ENCODE results near the gene PTPN4.

PTPN4 gene

GRCh38 chr2:119760237-119760955 lies 674 bp downstream of the PTPN4 start:
- TF ChIP-seq CTCF (IDR thresholded peaks at IDR 0.05; ENCODE audit: insufficient read depth, missing control alignments) = no peak
- no peak for FAIRE-seq
- no peak for DNase-seq (ENCODE audit: insufficient read length, low spot score)

GRCh38 chr2:119760956-119761275 lies 1.2 kb downstream of the PTPN4 start:
- FAIRE-seq (no peak), DNase-seq (ENCODE audit: insufficient read length, low spot score) (no peak)

GRCh38 chr2:119764832-119765231 lies 5.1 kb downstream of the PTPN4 start:
- FAIRE-seq = no peak
- DNase-seq (ENCODE audit: insufficient read length, low spot score) = no peak

More at GRCh38 chr2:119760956-119761275, 1.2 kb downstream of the PTPN4 start:
- no peak for TF ChIP-seq CTCF (IDR thresholded peaks at IDR 0.05; ENCODE audit: insufficient read depth, missing control alignments)

GRCh38 chr2:119765433-119766002 lies 5.8 kb downstream of the PTPN4 start:
- DNase-seq (ENCODE audit: insufficient read length, low spot score) (no peak), FAIRE-seq (no peak)
- no peak for TF ChIP-seq CTCF (IDR thresholded peaks at IDR 0.05; ENCODE audit: insufficient read depth, missing control alignments)

More at GRCh38 chr2:119764832-119765231, 5.1 kb downstream of the PTPN4 start:
- TF ChIP-seq CTCF (IDR thresholded peaks at IDR 0.05; ENCODE audit: insufficient read depth, missing control alignments) = no peak

GRCh38 chr2:119766944-119767343 lies 7.2 kb downstream of the PTPN4 start:
- no peak for TF ChIP-seq CTCF (IDR thresholded peaks at IDR 0.05; ENCODE audit: insufficient read depth, missing control alignments)
- FAIRE-seq (no peak), DNase-seq (ENCODE audit: insufficient read length, low spot score) (no peak)

- DNase-seq (ENCODE audit: insufficient read length, low spot score) (no peak), FAIRE-seq (no peak)
- TF ChIP-seq CTCF (IDR thresholded peaks at IDR 0.05; ENCODE audit: insufficient read depth, missing control alignments) = no peak
Observed at GRCh38 chr2:119768742-119769141, 9.0 kb downstream of the PTPN4 start.

- DNase-seq (ENCODE audit: insufficient read length, low spot score) (no peak), FAIRE-seq (no peak)
- no peak for TF ChIP-seq CTCF (IDR thresholded peaks at IDR 0.05; ENCODE audit: insufficient read depth, missing control alignments)
Observed at GRCh38 chr2:119769645-119770044, 9.9 kb downstream of the PTPN4 start.

All from D721Med (cell line).